Motor neuron (in vitro differentiated cells): ENCODE results near the gene MMP11. TPM values are rescaled to one million over a fixed set of nuclear protein-coding genes. Genes with fewer than 3 reads are reported as not detected.
A peak's percentile ranks its signal among the peaks of the same experiment; 100 is the strongest.

Experiments
- ATAC-seq, 8 experiments: fragments of 200-7000 bp; cut with Tn5 transposase; replicated peaks in 6 of 8; 2 replicates each; pipeline ENCODE4 v1.8.0; 2021; ENCODE audit warnings: mild to moderate bottlenecking in 8 of 8, moderate library complexity in 8 of 8
- H3K27ac ChIP-seq, 2 donors: fragments of 250-450 bp; sonication (Bioruptor Pico); 2 replicates each; pipeline ENCODE4 v1.9.0; 2021; ENCODE audit warnings: antibody characterized with exemption in 2 of 2, mild to moderate bottlenecking in 2 of 2, moderate library complexity in 1 of 2
- H3K4me1 ChIP-seq, 2 donors: fragments of 250-450 bp; sonication (Bioruptor Pico); replicated peaks in 1 of 2; 2 replicates each; pipeline ENCODE4 v1.6.1; 2021; ENCODE audit warnings: antibody characterized with exemption in 2 of 2, mild to moderate bottlenecking in 2 of 2, moderate library complexity in 1 of 2
- H3K4me3 ChIP-seq, 5 donors: fragments of 250-450 bp; sonication (Bioruptor Pico); 2 replicates each; pipeline ENCODE4 v1.9.0; 2021; ENCODE audit warnings: antibody characterized with exemption in 5 of 5, mild to moderate bottlenecking in 5 of 5, moderate library complexity in 4 of 5
- WGBS, 10 experiments: fragments of 450-650 bp; shearing (Covaris generic); methylation state at CpG; one replicate each; pipeline ENCODE4 v1.0.0; 2022; 5-methylcytosine and 5-hydroxymethylcytosine counted together
- in situ Hi-C, 9 experiments: fragments of 400-800 bp; cut with MboI; loops; one replicate each; pipeline ENCODE4 v1.15.0; 2021; ENCODE audit warnings: low sequenced_read_pairs in 9 of 9, low pct_unique_long_range_greater_than_20kb in 2 of 9; ENCODE audit not compliant: unreplicated experiment in 9 of 9
- total RNA-seq, 8 experiments: library from RNA; unstranded; fragments of 300-600 nt; gene quantifications; 2 replicates each; pipeline versions ENCODE4 v1.2.3 to v1.2.4, GENCODE V29; 2022

Gene MMP11
- total RNA-seq, 8 experiments from 2014 or later, result 1.4 to 35.0 (median 8.2) TPM

DNA sequence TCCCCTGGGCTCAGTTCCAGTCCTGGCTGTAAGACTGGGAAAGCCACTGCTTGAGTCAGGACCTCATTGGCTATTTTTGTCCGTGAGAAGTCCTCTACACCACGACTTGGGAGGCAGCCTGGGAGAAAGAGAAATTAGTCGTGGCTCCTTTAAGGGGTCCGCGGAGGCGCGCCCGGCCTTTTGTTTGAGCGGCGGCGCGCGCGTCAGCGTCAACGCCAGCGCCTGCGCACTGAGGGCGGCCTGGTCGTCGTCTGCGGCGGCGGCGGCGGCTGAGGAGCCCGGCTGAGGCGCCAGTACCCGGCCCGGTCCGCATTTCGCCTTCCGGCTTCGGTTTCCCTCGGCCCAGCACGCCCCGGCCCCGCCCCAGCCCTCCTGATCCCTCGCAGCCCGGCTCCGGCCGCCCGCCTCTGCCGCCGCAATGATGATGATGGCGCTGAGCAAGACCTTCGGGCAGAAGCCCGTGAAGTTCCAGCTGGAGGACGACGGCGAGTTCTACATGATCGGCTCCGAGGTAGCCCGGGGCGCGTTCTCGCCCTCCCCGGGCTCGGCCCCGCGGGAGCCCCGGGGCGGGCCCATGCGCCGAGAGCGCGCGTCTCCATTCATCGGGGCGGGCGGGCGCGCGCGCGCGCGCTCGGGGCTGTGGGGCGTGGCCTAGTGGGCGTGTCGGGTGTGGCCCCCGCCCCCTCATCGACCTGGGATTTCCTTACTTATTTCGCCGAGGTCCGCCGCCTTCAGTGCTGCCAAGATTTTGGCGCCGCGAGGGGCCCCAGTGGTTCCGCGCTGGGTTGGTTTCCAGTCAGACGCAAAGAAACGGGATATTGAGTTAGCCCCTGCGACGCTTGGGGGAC lies 14.3 kb downstream of the MMP11 start, which contains the start of gene SMARCB1:
TSS of gene SMARCB1 (plus strand) at position 215 of the 848 bp plus-strand sequence. CDS start at position 419, 204 bp downstream.
- Histone ChIP-seq H3K27ac (peak within 1 kb of the TSS; percentile 100), H3K4me3 (peak within 1 kb of the TSS; percentile 75 to 100 (median 99)), H3K4me1 (peaks cover 21% of the 10 kb centered on the region in 2 donors)
- peak; percentile 68 to 84 (median 78) for ATAC-seq
- in situ Hi-C loops, result no loop called here
- 0 to 10% (median 0%) methylated on average over 2 to 15 of the region's 97 CpGs; no CpG with 5 or more reads in 4 of the 10 experiments for WGBS, 10 experiments

DNA sequence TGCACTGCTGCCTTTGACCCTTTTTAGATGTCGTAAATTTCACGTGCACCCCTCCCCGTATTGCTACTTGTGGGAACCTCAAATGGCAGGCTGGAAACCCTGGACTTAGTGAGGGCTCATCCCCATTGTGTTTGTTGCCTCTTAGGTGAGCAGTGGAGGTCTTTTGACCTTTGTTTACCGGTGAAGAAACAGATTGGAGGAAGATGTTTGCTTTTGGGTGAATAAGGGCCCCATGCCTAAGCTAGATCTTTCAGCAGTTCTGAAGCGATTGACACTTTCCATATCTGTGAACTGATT lies 14.9 kb downstream of the MMP11 start:
- peaks cover 21% of the 10 kb centered on the region in 2 donors for H3K4me1 ChIP-seq
- 0 to 29% (median 14%) methylated on average over 1 to 5 of the region's 5 CpGs; no CpG with 5 or more reads in 2 of the 10 experiments for WGBS, 10 experiments
- H3K27ac ChIP-seq, result peak overlapping the region in 1 of 2 donors; percentile 100
- in situ Hi-C loops, result no loop called here
- ATAC-seq, result peak in 3 of 8 experiments; percentile 1 to 11 (median 8)
- peak overlapping the region; percentile 75 to 100 (median 99) for H3K4me3 ChIP-seq

DNA sequence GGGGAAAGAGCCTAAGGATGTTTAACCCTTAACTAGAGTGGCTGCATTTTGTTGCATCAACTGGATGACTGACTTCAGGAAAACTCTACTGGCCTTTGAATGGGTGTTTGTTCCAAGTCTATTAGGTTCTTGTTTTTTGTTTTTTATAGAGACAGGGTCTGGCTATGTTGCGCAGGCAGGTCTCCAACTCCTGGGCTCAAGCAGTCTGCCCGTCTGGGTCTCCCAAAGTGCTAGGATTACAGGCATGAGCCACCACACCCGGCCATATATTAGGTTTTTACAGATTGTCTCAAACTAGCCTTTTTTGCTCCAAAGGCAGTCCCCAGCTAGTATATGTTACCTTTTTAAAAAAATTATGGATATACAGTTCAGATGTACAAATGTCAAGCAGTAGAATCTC lies 15.3 kb downstream of the MMP11 start:
- H3K4me3 ChIP-seq, result peak overlapping the region; percentile 75 to 100 (median 99)
- in situ Hi-C loops, result no loop called here
- peaks cover 21% of the 10 kb centered on the region in 2 donors for H3K4me1 ChIP-seq
- no peak for ATAC-seq
- no peak overlapping the region for H3K27ac ChIP-seq
- WGBS, 10 experiments, result 0 to 84% (median 48%) methylated on average over 1 to 3 of the region's 3 CpGs; no CpG with 5 or more reads in 2 of the 10 experiments

DNA sequence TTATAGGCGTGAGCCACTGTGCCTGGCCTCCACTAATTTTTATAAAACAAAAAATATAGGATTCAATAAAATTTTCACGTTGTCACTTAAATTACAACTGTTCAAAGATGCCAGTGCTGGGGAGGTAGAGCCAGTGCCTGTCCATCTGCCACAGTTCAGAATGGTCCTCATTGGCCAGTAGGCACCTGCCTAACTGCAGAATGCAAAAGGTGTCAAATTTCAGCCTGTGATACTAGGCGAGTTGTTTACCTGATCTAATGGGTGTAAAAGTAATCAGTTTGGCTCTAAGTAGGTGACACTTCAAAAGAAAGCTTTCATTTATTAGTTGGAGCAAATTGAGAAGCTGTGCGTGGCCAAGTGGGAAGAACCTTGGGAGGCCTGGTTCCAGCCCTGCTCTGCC lies 16.5 kb downstream of the MMP11 start:
- Histone ChIP-seq H3K4me1 (peaks cover 21% of the 10 kb centered on the region in 2 donors), H3K4me3 (no peak overlapping the region), H3K27ac (no peak overlapping the region)
- no peak for ATAC-seq
- WGBS, 10 experiments, result 40 to 100% (median 87%) methylated on average over 1 to 4 of the region's 4 CpGs; no CpG with 5 or more reads in 2 of the 10 experiments
- in situ Hi-C loops, result no loop called here

DNA sequence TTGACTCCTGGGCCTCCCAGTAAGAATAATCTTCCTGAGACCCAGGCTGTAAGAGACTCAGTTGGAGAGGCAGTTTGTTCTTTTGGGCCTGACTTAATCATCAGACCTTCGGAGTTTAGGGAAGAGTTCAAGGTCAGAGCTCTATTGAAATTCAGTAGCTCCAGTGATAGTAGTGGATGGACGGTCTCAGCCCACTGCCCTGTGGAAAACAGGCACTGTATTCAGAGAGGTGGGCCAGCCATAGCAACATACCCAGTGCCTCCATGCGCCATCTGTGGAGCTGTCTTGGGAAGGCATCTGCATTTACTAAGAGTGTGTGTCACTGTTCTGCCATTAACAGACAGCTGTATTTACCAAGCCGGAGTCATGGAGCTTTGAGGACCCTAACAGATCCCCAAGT lies 17.0 kb downstream of the MMP11 start:
- in situ Hi-C loops, result no loop called here
- ATAC-seq, result peak in 2 of 8 experiments; percentile 19 to 56
- Histone ChIP-seq H3K4me3 (no peak overlapping the region), H3K4me1 (peaks cover 21% of the 10 kb centered on the region in 2 donors), H3K27ac (no peak overlapping the region)
- whole genome bisulfite sequencing, 10 experiments, result 60 to 100% (median 92%) methylated on average over 1 to 3 of the region's 4 CpGs; no CpG with 5 or more reads in 2 of the 10 experiments

DNA sequence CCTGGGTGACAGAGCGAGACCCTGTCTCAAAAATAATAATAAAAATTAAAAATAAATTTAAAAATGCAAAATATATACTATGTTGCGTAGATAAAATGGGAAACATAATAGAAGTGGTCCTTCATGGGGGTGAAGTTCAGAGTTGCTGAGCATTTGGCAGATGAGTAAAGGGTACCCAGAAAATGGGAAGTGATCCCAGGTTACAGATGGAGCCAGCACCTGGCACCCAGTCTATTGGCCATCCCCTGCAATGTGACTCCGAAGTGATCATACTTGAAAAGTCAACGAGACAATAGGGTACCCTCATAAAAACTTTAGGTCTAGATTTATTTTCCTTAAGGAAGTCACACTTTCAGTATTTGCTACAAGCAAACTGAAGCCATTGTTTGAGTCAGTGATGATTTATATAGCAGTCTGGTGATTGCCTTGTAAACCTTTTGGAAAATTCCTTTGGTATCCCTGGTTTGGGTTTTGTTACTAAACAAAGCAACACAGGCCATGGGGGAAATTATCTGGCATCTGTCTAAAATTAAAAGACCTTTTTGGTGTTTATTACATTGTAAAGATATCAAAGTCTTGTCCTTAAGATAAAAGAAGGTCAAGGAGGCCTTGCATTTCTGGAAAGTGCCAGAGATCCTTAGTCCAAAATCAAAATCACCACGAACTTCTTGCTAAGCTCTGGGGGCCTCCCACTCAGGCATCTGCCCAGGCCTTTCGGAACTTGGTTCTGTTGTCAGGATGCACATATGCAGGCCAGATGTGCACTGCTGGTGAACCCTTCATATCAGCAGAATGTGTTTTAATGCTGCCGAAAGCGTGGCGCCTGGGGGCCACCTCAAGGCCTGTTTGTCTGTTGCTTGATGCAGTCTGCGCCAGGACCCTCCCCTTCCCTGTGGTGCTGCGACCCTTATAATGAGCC lies 18.4 kb downstream of the MMP11 start:
- Histone ChIP-seq H3K4me1 (peaks cover 21% of the 10 kb centered on the region in 2 donors), H3K4me3 (no peak overlapping the region), H3K27ac (no peak overlapping the region)
- in situ Hi-C loops, result no loop called here
- ATAC-seq, result peak in 3 of 8 experiments; percentile 27 to 47 (median 38)
- WGBS, 10 experiments, result 11 to 88% (median 65%) methylated on average over 3 to 9 of the region's 11 CpGs

DNA sequence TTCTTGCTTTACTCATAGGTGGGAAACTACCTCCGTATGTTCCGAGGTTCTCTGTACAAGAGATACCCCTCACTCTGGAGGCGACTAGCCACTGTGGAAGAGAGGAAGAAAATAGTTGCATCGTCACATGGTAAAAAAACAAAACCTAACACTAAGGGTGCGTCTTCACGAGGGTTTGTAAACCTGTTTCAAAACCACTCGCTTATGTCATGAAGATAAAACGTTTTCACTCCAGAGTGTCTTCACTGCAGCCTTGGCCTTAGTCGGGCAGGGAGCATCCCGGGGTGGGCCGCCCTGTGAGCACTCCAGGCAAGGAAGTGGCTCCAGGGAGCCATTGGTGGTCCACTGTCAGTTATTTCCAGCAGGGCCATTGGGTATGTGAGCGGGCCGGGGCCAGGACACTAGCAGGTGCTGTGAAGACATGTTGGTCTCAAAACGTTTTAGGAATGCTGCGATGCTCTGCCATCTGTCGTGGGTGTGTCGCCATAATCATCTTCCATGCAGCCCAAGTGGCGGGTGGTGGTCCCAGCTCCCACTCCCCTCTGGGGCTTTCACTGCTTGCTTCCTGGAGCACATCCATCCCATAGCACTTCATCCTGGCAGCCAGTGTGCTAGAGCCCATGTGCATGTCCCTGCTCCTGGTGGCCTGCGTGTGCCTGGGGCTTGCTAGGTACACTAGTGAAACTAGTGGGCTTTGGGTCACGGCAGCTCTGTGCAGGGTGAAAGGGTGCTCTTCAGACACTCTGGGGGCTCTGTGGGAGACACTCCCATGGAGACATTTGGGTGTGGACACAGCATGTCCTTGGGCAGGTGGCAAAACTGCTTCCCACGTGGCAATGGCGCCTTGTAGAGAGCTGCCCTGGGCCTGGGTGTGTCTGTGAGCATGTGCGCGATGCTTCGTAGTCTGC lies 19.3 kb downstream of the MMP11 start:
- ATAC-seq, result peak in 1 of 8 experiments; percentile 21
- Histone ChIP-seq H3K4me3 (no peak overlapping the region), H3K4me1 (peaks cover 17% of the 10 kb centered on the region in 2 donors), H3K27ac (no peak overlapping the region)
- 62 to 100% (median 80%) methylated on average over 2 to 11 of the region's 25 CpGs; no CpG with 5 or more reads in 3 of the 10 experiments for WGBS, 10 experiments
- in situ Hi-C loops, result no loop called here

DNA sequence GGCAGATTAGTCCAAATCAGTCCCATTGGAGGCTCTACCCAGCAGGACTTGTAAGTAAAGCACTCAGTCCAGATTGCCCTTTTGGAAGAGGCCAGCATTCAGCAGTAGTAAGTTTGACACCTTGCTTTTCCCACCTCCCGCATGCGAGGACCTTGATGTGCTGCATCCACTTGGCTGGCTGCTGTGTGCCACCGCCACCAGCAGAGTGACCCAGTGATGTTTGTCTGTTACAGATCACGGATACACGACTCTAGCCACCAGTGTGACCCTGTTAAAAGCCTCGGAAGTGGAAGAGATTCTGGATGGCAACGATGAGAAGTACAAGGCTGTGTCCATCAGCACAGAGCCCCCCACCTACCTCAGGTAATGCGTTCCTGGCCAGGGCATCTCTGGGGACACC lies 20.7 kb downstream of the MMP11 start:
- in situ Hi-C loops, result no loop called here
- 86 to 100% (median 97%) methylated on average over 1 to 7 of the region's 8 CpGs; no CpG with 5 or more reads in 4 of the 10 experiments for WGBS, 10 experiments
- ATAC-seq, result no peak
- H3K4me3 ChIP-seq, result no peak overlapping the region
- no peak overlapping the region for H3K27ac ChIP-seq
- peaks cover 11 to 12% of the 10 kb centered on the region in 2 donors for H3K4me1 ChIP-seq

DNA sequence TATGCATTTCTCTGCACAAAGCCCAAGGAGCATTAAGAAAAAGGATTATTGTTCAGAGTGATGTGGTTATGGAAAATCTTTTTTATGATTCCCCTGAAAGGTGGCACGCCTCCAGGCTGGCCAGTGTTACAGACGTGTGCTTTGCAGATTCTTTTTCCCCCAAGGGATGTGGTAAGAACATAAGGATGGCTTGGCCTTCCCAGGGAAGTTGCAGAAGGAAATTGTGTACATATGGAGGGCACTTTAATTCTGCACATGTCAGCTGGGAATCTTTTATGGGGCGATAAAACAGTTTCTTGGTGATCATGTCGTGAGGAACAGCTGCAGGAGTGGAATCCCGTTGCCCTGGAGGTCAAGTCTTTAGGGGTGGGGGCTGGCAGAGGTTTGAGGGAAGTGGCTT lies 23.8 kb downstream of the MMP11 start:
- peak in 1 of 8 experiments; percentile 90 for ATAC-seq
- Histone ChIP-seq H3K4me3 (no peak overlapping the region), H3K4me1 (no peaks in the 10 kb centered on the region), H3K27ac (no peak overlapping the region)
- in situ Hi-C loops, result no loop called here
- WGBS, 10 experiments, result 20 to 96% (median 56%) methylated on average over 2 to 4 of the region's 5 CpGs; no CpG with 5 or more reads in 6 of the 10 experiments

DNA sequence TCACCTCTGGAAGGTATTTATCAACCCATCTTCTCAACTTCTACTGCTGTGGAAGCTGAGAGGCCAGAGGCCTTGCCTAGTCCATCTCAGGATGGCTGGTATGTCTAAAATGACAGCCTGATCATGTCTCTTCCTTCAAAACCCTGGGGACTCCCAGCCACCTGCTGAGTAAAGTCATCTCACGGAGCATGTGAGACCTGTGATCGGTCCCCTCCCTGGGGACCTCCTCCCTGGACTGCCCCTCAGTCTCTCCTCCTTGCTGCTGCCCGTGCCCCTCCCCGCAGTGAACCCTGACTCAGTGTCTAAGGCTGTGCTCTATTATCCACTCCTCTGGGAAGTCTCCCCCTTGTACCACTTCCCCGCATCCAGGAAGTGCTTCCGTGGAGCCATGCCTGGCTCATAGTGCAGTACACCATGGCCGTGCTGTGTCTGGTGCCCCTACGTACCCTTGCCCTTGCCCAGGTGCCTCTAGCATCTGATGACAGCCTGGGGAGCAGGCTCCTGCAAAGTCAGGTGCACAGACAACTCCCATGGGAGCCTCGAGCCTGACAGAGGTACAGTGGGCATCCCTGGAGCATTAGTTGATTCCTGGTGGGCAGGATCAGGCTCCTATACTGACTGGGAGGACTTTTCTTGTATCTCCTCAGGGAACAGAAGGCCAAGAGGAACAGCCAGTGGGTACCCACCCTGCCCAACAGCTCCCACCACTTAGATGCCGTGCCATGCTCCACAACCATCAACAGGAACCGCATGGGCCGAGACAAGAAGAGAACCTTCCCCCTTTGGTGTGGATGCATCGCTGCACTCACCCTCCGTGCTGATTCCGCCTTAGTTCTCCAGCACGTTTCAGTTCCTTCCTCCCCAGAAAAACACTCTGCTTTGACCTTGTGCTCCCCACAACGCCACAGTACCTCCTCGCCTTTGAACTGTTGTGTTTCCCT lies 27.9 kb downstream of the MMP11 start:
- H3K4me1 ChIP-seq, result peaks cover 0 to 8% of the 10 kb centered on the region in 2 donors
- H3K4me3 ChIP-seq, result no peak overlapping the region
- H3K27ac ChIP-seq, result no peak overlapping the region
- 90 to 100% (median 97%) methylated on average over 2 to 15 of the region's 18 CpGs; no CpG with 5 or more reads in 5 of the 10 experiments for WGBS, 10 experiments
- ATAC-seq, result no peak
- in situ Hi-C loops, result no loop called here

DNA sequence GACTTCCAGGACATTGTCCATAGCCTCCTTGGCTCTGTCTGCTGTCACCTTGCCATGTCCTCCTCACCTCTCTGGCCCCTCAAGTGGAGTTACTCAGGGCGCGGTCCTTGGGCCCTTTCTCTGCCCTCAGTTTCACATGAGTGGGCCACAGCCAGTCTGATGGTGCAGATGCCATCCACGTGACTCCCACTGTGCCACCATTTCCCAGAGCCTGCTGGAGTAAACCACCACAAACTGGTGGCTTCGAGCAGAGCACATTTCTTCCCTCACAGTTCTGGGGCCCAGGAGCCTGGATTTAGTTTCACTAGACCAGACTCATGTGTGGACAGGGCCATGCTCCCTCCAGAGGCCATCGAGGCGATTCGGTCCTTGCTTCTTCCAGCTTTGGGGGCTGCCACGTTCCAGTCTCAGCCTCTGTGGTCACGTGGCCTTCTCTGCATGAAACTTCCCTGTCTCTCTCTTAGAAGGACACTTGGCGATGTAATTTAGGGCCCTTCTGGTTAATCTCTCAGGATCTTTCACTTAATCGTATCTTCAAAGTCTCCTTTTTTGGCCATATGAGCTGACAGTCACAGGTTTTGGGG lies 28.7 kb downstream of the MMP11 start:
- no peak for ATAC-seq
- peaks cover 0 to 8% of the 10 kb centered on the region in 2 donors for H3K4me1 ChIP-seq
- in situ Hi-C loops, result no loop called here
- H3K27ac ChIP-seq, result no peak overlapping the region
- H3K4me3 ChIP-seq, result no peak overlapping the region
- WGBS, 10 experiments, result 67 to 100% (median 85%) methylated on average over 1 to 10 of the region's 11 CpGs; no CpG with 5 or more reads in 1 of the 10 experiments
